ENCODE data around the gene LHPP. TPM values are rescaled to one million over a fixed set of nuclear protein-coding genes. Genes with fewer than 3 reads are reported as not detected.

LHPP gene
- total RNA-seq, 1 experiment from 2014 or later: 3.7 TPM

DNA sequence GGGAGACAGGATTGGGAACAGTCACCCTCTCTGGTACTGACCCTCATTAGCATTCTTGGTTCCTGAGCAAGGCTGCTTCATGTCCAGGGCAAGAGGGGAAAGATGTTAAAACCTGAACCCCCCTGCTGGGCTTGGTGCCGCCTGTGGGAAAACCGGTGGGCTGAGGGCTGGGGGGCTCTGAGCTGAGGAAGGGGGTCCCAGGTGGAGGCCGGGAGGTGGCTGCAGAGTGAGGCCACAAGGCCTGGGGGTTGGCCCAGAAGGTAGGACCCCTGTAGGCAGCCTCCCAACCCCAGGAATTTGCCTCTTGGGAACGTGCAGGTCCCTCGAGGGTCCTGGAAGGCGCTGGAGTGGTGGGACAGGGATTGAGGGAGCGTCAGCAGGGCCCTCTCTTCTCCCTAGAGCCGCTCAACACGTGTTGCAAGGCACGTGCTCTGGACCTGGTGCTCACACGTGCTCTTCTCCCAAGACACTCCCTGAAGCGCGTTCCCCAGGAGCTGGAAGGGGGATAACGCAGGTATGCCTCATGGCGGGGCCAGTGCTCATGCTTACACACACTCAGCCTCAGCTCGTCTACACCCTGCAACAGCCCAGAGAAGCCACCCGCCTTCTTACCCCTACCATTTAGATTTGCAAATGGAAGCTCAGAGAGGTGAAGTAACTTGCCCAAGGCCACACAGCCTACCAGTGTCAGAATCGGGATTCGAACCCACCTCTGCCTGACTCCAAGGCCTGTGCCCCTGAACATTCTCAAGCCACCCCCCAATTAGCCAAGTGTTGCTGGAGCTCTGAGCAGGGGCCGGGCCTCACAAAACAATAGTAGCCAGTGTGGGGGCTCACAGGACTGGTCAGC, 64.4 kb downstream of the LHPP start:
- Mint-ChIP-seq H3K36me3 (ENCODE audit: insufficient read depth, unreplicated experiment) (no peaks in the 10 kb centered on the region), H3K4me3 (ENCODE audit: unreplicated experiment) (no peak overlapping the region), H3K9me3 (ENCODE audit: unreplicated experiment) (no peaks in the 10 kb centered on the region), H3K4me1 (ENCODE audit: insufficient read depth, unreplicated experiment) (peaks cover 19% of the 10 kb centered on the region), H3K27me3 (ENCODE audit: insufficient read depth, unreplicated experiment) (no peaks in the 10 kb centered on the region), H3K27ac (ENCODE audit: low read depth, unreplicated experiment) (peak overlapping the region; percentile 75)
- BruUV-seq (replicated peaks): no TSS peak
- CTCF ChIA-PET: interaction anchor here (0.7 to 2.0 kb wide), 6 partner anchors 65 to 530 kb away, joined by 3 to 10 read pairs (median 3); partner anchors contain the start of gene LHPP
- no peak for DNase-seq (ENCODE audit: unreplicated experiment)
- intact Hi-C loops (cut with micrococcal nuclease): no loop called here
- POLR2A ChIA-PET: interaction anchor here (1.1 to 2.0 kb wide), 3 partner anchors 211 to 220 kb away, joined by 3 to 8 read pairs (median 5); no protein-coding TSS in a partner anchor
- TF ChIP-seq CTCF (IDR thresholded peaks at IDR 0.05; ENCODE audit: unreplicated experiment): no peak

DNA sequence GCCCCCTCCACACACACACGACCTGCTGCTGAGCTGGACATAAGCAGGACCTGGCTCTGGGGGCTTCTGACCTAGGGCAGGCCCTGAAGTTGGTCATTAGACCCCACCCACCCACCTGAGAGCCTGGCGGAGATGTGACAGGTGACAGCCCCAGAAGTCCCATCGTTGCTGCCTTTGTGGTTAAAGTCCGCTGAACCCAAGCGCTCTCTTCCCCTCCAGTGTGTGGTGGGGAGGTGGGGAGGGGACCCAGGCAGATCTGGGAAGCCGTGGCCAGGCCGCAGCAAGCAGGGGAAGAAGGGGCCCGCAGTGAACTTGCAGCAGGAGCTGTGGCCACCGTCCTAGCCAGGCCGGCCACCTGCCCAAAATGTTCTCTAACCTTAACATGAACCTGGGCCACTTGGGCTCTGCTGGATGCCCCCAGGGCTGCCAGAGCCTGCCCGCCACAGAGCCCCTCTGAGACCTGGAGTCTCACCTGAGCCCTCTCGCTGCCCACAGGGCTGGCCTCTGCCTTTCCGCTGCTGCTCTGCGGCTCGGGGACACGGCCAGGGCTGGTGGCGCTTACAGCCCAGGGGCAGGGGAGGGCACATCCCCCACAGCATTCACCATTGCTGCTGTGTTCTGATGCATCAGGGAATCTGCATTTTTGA, 65.1 kb downstream of the LHPP start:
- no peaks in the 10 kb centered on the region for H3K9me3 Mint-ChIP-seq (ENCODE audit: unreplicated experiment)
- H3K27me3 Mint-ChIP-seq (ENCODE audit: insufficient read depth, unreplicated experiment): no peaks in the 10 kb centered on the region
- ChIA-PET CTCF (interaction anchor here (1.0 to 2.0 kb wide), 4 partner anchors 10 to 215 kb away, joined by 3 to 10 read pairs (median 4); partner anchors contain the start of gene LHPP), POLR2A (interaction anchor here (1.1 to 1.7 kb wide), 2 partner anchors 210 to 219 kb away, joined by 3 to 5 read pairs; no protein-coding TSS in a partner anchor)
- H3K27ac Mint-ChIP-seq (ENCODE audit: low read depth, unreplicated experiment): no peak overlapping the region
- BruUV-seq (replicated peaks): no TSS peak
- peaks cover 19% of the 10 kb centered on the region for H3K4me1 Mint-ChIP-seq (ENCODE audit: insufficient read depth, unreplicated experiment)
- intact Hi-C loops (cut with micrococcal nuclease): no loop called here
- no peak for DNase-seq (ENCODE audit: unreplicated experiment)
- no peak overlapping the region for H3K4me3 Mint-ChIP-seq (ENCODE audit: unreplicated experiment)
- H3K36me3 Mint-ChIP-seq (ENCODE audit: insufficient read depth, unreplicated experiment): no peaks in the 10 kb centered on the region
- no peak for TF ChIP-seq CTCF (IDR thresholded peaks at IDR 0.05; ENCODE audit: unreplicated experiment)

DNA sequence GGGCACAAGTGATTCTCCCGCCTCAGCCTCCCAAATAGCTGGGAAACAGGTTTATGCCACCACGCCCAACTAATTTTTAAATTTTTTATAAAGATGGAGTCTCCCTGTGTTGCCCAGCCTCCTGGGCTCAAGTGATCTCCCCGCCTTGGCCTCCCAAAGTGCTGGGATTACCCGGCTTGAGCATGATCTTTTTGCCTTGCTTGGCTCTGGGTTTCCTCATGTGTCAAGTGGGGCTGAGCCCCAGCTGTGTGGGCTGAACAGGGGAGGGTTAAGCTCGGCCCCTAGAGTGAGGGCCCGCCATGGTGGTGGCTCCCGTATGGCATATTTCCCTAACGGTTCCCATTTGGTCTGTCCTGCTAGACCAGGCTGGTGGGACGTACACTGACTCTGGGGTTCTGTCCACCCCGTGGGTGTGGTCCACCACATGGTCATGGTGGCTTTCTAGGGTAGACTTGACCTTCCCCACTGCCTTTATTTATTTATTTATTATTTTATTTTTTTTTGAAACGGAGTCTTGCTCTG, 66.3 kb downstream of the LHPP start:
- Mint-ChIP-seq H3K4me1 (ENCODE audit: insufficient read depth, unreplicated experiment) (peaks cover 24% of the 10 kb centered on the region), H3K36me3 (ENCODE audit: insufficient read depth, unreplicated experiment) (no peaks in the 10 kb centered on the region), H3K27me3 (ENCODE audit: insufficient read depth, unreplicated experiment) (no peaks in the 10 kb centered on the region), H3K9me3 (ENCODE audit: unreplicated experiment) (no peaks in the 10 kb centered on the region), H3K27ac (ENCODE audit: low read depth, unreplicated experiment) (no peak overlapping the region), H3K4me3 (ENCODE audit: unreplicated experiment) (no peak overlapping the region)
- ChIA-PET CTCF (interaction anchor here (0.6 to 4.0 kb wide), 5 partner anchors 9 to 1064 kb away, joined by 3 to 42 read pairs (median 3); no protein-coding TSS in a partner anchor), POLR2A (interaction anchor here (3.1 kb wide), 1 partner anchor 213 kb away, joined by 30 read pairs; no protein-coding TSS in a partner anchor)
- TF ChIP-seq CTCF (IDR thresholded peaks at IDR 0.05; ENCODE audit: unreplicated experiment): no peak
- no peak for DNase-seq (ENCODE audit: unreplicated experiment)
- intact Hi-C loops (cut with micrococcal nuclease): no loop called here
- BruUV-seq (replicated peaks): no TSS peak
